Uterus (tissue), 4 donors: Measurements from ENCODE around the gene VPS35L. TPM values are rescaled to one million over a fixed set of nuclear protein-coding genes. Genes with fewer than 3 reads are reported as not detected.

Experiments
- DNase-seq, 2 donors: peaks; one replicate each; pipeline ENCODE4 v3.0.0-alpha.2; 2019 to 2020
- H3K27ac ChIP-seq, 2 donors: fragments of 200-600 bp; sonication (generic); 1 replicate in 1 of 2; 2 replicates in 1 of 2; pipeline ENCODE4 v1.5.1; 2016 to 2018
- H3K27me3 ChIP-seq, 2 donors: fragments of 200-600 bp; sonication (generic); one replicate each; pipeline ENCODE4 v1.5.1; 2018 to 2019; ENCODE audit warnings: control low read depth in 1 of 2
- H3K36me3 ChIP-seq, 2 donors: fragments of 200-600 bp; sonication (generic); one replicate each; pipeline ENCODE4 v1.5.1; 2019; ENCODE audit warnings: control low read depth in 1 of 2
- H3K4me1 ChIP-seq, 2 donors: fragments of 200-600 bp; sonication (generic); one replicate each; pipeline ENCODE4 v1.5.1; 2018 to 2019; ENCODE audit warnings: control low read depth in 1 of 2
- H3K4me3 ChIP-seq, 2 donors: fragments of 200-600 bp; sonication (generic); 1 replicate in 1 of 2; 2 replicates in 1 of 2; pipeline ENCODE4 v1.5.1; 2018 to 2019; ENCODE audit warnings: mild to moderate bottlenecking in 1 of 2
- H3K9me3 ChIP-seq, 2 donors: fragments of 200-600 bp; sonication (generic); one replicate each; pipeline ENCODE4 v1.5.1; 2019; ENCODE audit warnings: control low read depth in 1 of 2
- POLR2A ChIP-seq, 2 donors: fragments of 450-650 bp; IDR thresholded peaks; one replicate each; pipeline ENCODE4 v1.6.1; 2016; ENCODE audit warnings: antibody characterized with exemption in 2 of 2, mild to moderate bottlenecking in 1 of 2, moderate library complexity in 1 of 2
- intact Hi-C: fragments of 100-400 bp; cut with DNase I; formaldehyde crosslinking; loops from one replicate; pipeline ENCODE4 v1.15.1; 2023; ENCODE audit warnings: low total_unique reads
- total RNA-seq, 4 donors: library from RNA; depleted of rRNA in 3 of 4; stranded (reverse); fragments of >200 nt in 3 of 4; gene quantifications; one replicate each; pipeline versions ENCODE4 v1.1.0 to v1.2.4, GENCODE V29; 2014 to 2023
- TF ChIP-seq, protein P1 (sequence below), 4 experiments: fragments of 200-600 bp in 2 of 4; fragments of 450-650 bp in 2 of 4; sonication (generic) in 2 of 4; IDR thresholded peaks; one replicate each; pipeline ENCODE4 v1.5.1; 2016 to 2019; ENCODE audit warnings: antibody characterized with exemption in 4 of 4, mild to moderate bottlenecking in 2 of 4, moderate library complexity in 1 of 4
- donor health status: DM: yes; HTN: yes; CAD: no.

Gene VPS35L
- total RNA-seq, 4 donors from 2014 or later: 34.8 to 110 (median 88.2) TPM

- H3K9me3 ChIP-seq: no peaks in the 10 kb centered on the region
- no peaks in the 10 kb centered on the region for H3K36me3 ChIP-seq
- no peaks in the 10 kb centered on the region for H3K4me1 ChIP-seq
- TF ChIP-seq, protein P1, sequence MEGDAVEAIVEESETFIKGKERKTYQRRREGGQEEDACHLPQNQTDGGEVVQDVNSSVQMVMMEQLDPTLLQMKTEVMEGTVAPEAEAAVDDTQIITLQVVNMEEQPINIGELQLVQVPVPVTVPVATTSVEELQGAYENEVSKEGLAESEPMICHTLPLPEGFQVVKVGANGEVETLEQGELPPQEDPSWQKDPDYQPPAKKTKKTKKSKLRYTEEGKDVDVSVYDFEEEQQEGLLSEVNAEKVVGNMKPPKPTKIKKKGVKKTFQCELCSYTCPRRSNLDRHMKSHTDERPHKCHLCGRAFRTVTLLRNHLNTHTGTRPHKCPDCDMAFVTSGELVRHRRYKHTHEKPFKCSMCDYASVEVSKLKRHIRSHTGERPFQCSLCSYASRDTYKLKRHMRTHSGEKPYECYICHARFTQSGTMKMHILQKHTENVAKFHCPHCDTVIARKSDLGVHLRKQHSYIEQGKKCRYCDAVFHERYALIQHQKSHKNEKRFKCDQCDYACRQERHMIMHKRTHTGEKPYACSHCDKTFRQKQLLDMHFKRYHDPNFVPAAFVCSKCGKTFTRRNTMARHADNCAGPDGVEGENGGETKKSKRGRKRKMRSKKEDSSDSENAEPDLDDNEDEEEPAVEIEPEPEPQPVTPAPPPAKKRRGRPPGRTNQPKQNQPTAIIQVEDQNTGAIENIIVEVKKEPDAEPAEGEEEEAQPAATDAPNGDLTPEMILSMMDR (IDR thresholded peaks at IDR 0.05): peak in 2 of 4 experiments; percentile 6 to 28
- TF ChIP-seq POLR2A (IDR thresholded peaks at IDR 0.05): peak; percentile 46 to 51
- peak; percentile 89 to 91 for DNase-seq
- H3K27ac ChIP-seq: peak within 1 kb of the TSS; percentile 69 to 84
- peak within 1 kb of the TSS; percentile 65 to 99 for H3K4me3 ChIP-seq
- intact Hi-C loops: no loop called here
- H3K27me3 ChIP-seq: no peaks in the 10 kb centered on the region
These were observed 162.5 kb downstream of the VPS35L start, which contains the start of the genes IQCK and KNOP1 for GRCh38 chr16:19717741-19718623. Gene IQCK (plus strand): TSS chr16:19718271. CDS start chr16:19718307, 36 bp downstream. Gene KNOP1 (minus strand): TSS chr16:19718227. CDS start chr16:19715035, 3,192 bp downstream.

GRCh38 chr16:19718624-19718965 lies 163.1 kb downstream of the VPS35L start:
- TF ChIP-seq, protein P1 (IDR thresholded peaks at IDR 0.05): no peak
- no peak for TF ChIP-seq POLR2A (IDR thresholded peaks at IDR 0.05)
- H3K27ac ChIP-seq: peak overlapping the region; percentile 16 to 84

GRCh38 chr16:19722269-19722952 lies 166.9 kb downstream of the VPS35L start:
- Histone ChIP-seq H3K27ac (no peak overlapping the region), H3K36me3 (no peaks in the 10 kb centered on the region), H3K27me3 (no peaks in the 10 kb centered on the region), H3K4me3 (no peak overlapping the region), H3K9me3 (no peaks in the 10 kb centered on the region), H3K4me1 (no peaks in the 10 kb centered on the region)
- no peak for DNase-seq
- TF ChIP-seq, protein P1 (IDR thresholded peaks at IDR 0.05): no peak
- TF ChIP-seq POLR2A (IDR thresholded peaks at IDR 0.05): no peak
- intact Hi-C loops: no loop called here

More at GRCh38 chr16:19718624-19718965, 163.1 kb downstream of the VPS35L start:
- intact Hi-C loops: no loop called here
- Histone ChIP-seq H3K4me1 (no peaks in the 10 kb centered on the region), H3K4me3 (peak overlapping the region; percentile 65 to 99), H3K36me3 (no peaks in the 10 kb centered on the region), H3K27me3 (no peaks in the 10 kb centered on the region), H3K9me3 (no peaks in the 10 kb centered on the region)
- no peak for DNase-seq

GRCh38 chr16:19722981-19723380 lies 167.5 kb downstream of the VPS35L start:
- Histone ChIP-seq H3K4me1 (no peaks in the 10 kb centered on the region), H3K27ac (no peak overlapping the region), H3K36me3 (no peaks in the 10 kb centered on the region), H3K27me3 (no peaks in the 10 kb centered on the region), H3K9me3 (no peaks in the 10 kb centered on the region), H3K4me3 (no peak overlapping the region)
- no peak for TF ChIP-seq POLR2A (IDR thresholded peaks at IDR 0.05)
- TF ChIP-seq, protein P1 (IDR thresholded peaks at IDR 0.05): no peak
- DNase-seq: no peak
- intact Hi-C loops: no loop called here

DNA sequence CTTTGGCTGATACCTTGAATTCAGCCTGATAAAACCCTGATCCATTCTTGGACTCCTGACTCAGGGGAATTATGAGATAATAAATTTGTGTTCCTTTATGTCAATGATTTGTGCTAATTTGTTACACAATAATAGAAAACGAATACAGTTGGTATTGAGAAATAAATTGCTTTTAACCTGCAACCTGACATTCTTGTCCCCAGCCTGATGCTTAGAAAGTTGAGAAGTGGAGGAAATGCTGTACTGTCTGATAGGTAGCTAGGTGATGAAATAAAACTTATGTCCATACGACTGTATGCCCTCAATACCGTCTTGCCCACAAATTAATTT lies 173.1 kb downstream of the VPS35L start:
- intact Hi-C loops: no loop called here
- H3K4me3 ChIP-seq: no peak overlapping the region
- H3K27ac ChIP-seq: no peak overlapping the region
- H3K9me3 ChIP-seq: no peaks in the 10 kb centered on the region
- TF ChIP-seq POLR2A (IDR thresholded peaks at IDR 0.05): no peak
- TF ChIP-seq, protein P1 (IDR thresholded peaks at IDR 0.05): no peak
- H3K4me1 ChIP-seq: no peaks in the 10 kb centered on the region
- H3K27me3 ChIP-seq: no peaks in the 10 kb centered on the region
- H3K36me3 ChIP-seq: no peaks in the 10 kb centered on the region
- DNase-seq: no peak
